Esophagus muscularis mucosa (tissue), 4 donors: Measurements from ENCODE around the gene KCNN2. TPM values are rescaled to one million over a fixed set of nuclear protein-coding genes. Genes with fewer than 3 reads are reported as not detected.

Experiments
- DNase-seq: peaks from one replicate; pipeline ENCODE4 v3.0.0-alpha.2; 2017; ENCODE audit errors: extremely low spot score
- H3K27ac ChIP-seq, 4 donors: fragments of 200-600 bp; sonication (generic); replicated peaks in 1 of 4; 1 replicate in 3 of 4; 2 replicates in 1 of 4; pipeline ENCODE4 v1.5.1; 2016 to 2019; ENCODE audit warnings: mild to moderate bottlenecking in 1 of 4
- H3K27me3 ChIP-seq, 4 donors: fragments of 200-600 bp; sonication (generic); one replicate each; pipeline versions ENCODE4 v1.5.1 to v1.6.0; 2016 to 2019
- H3K36me3 ChIP-seq, 4 donors: fragments of 200-600 bp; sonication (generic); one replicate each; pipeline ENCODE4 v1.5.1; 2016 to 2019
- H3K4me1 ChIP-seq, 4 donors: fragments of 200-600 bp; sonication (generic); one replicate each; pipeline ENCODE4 v1.5.1; 2016 to 2019
- H3K4me3 ChIP-seq, 4 donors: fragments of 200-600 bp; sonication (generic); 1 replicate in 2 of 4; 2 replicates in 2 of 4; pipeline ENCODE4 v1.5.1; 2016 to 2019; ENCODE audit warnings: mild to moderate bottlenecking in 4 of 4, moderate library complexity in 1 of 4
- H3K9me3 ChIP-seq, 4 donors: fragments of 200-600 bp; sonication (generic); 1 replicate in 3 of 4; 2 replicates in 1 of 4; pipeline ENCODE4 v1.5.1; 2016 to 2019
- EP300 ChIP-seq: sonication (generic); formaldehyde crosslinking; IDR thresholded peaks from one replicate; pipeline ENCODE4 v1.6.1; 2017; ENCODE audit warnings: antibody characterized with exemption
- POLR2A ChIP-seq: fragments of 450-650 bp; IDR thresholded peaks from one replicate; pipeline ENCODE4 v1.6.1; 2017; ENCODE audit warnings: antibody characterized with exemption, moderate library complexity, mild to moderate bottlenecking, low read depth
- POLR2AphosphoS5 ChIP-seq, 2 donors: sonication (generic); formaldehyde crosslinking; IDR thresholded peaks; one replicate each; pipeline ENCODE4 v1.6.1; 2017; ENCODE audit warnings: antibody characterized with exemption in 2 of 2
- WGBS: methylation state at CpG from one replicate; pipeline ENCODE4 v1.1.5; 2018; 5-methylcytosine and 5-hydroxymethylcytosine counted together
- intact Hi-C: fragments of 100-400 bp; cut with DNase I; formaldehyde crosslinking; loops from one replicate; pipeline ENCODE4 v1.15.1; 2023
- total RNA-seq, 4 donors: library from RNA; depleted of rRNA; stranded (reverse); fragments of >200 nt; gene quantifications; one replicate each; pipeline versions ENCODE4 v1.1.0 to v1.2.1, GENCODE V29; 2016
- TF ChIP-seq, protein P1 (sequence below), 3 experiments: fragments of 200-600 bp in 2 of 3; fragments of 450-650 bp in 1 of 3; sonication (generic) in 2 of 3; IDR thresholded peaks; one replicate each; pipeline ENCODE4 v1.5.1; 2017 to 2019; ENCODE audit warnings: antibody characterized with exemption in 3 of 3, mild to moderate bottlenecking in 2 of 3, moderate library complexity in 1 of 3

The KCNN2 gene
- total RNA-seq, 4 donors from 2014 or later = 6.5 to 10.2 (median 8.6) TPM

DNA sequence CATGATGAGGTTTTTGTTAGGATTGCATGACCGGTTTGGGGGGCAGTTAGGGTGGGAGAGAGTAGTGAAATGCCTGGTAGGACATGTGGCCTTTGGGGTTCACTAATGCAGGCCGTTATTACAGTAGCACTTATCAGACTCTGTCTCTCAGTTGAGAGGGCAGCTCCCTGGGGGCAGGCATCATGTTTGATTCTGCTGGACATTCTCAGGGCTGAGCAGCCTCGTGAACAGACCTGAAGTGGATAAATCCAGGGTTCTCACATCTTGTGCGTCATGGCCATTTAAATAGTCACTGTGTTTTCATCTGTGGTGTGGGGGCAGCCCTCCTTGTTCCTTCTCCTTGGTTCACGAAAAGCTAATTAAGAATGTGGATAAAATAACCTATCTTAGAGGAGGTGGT, 18.9 kb downstream of the KCNN2 start:
- DNase-seq = no peak
- no peaks in the 10 kb centered on the region for H3K4me1 ChIP-seq
- 90% methylated on average over 4 of the region's 5 CpGs for WGBS
- no peaks in the 10 kb centered on the region for H3K27me3 ChIP-seq
- H3K9me3 ChIP-seq = no peaks in the 10 kb centered on the region
- TF ChIP-seq POLR2AphosphoS5 (IDR thresholded peaks at IDR 0.05) (no peak), POLR2A (no peak), EP300 (no peak)
- TF ChIP-seq, protein P1, sequence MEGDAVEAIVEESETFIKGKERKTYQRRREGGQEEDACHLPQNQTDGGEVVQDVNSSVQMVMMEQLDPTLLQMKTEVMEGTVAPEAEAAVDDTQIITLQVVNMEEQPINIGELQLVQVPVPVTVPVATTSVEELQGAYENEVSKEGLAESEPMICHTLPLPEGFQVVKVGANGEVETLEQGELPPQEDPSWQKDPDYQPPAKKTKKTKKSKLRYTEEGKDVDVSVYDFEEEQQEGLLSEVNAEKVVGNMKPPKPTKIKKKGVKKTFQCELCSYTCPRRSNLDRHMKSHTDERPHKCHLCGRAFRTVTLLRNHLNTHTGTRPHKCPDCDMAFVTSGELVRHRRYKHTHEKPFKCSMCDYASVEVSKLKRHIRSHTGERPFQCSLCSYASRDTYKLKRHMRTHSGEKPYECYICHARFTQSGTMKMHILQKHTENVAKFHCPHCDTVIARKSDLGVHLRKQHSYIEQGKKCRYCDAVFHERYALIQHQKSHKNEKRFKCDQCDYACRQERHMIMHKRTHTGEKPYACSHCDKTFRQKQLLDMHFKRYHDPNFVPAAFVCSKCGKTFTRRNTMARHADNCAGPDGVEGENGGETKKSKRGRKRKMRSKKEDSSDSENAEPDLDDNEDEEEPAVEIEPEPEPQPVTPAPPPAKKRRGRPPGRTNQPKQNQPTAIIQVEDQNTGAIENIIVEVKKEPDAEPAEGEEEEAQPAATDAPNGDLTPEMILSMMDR (IDR thresholded peaks at IDR 0.05) = no peak
- no peak overlapping the region for H3K4me3 ChIP-seq
- intact Hi-C loops = no loop called here
- no peaks in the 10 kb centered on the region for H3K36me3 ChIP-seq
- no peak overlapping the region for H3K27ac ChIP-seq

DNA sequence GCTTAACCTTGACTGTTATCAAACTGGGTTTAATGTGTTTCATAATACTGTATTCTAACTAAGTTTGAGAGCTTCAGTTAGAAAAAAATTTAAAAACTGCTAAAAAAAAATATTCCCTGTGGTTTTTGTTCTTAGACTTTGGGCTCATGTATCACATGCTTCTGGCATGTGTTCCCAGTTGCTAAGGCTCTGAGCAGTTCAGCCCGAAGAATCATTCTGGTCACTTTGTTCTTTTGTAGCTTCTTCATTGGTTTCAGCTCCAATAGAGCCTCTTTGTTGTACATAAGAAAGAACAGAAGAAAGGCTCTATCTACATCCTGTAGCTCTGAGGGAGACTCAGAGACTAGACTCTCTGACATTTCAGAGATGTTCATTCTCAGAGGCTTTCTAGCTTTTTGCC, 25.6 kb downstream of the KCNN2 start:
- no peak for DNase-seq
- no peaks in the 10 kb centered on the region for H3K9me3 ChIP-seq
- TF ChIP-seq POLR2A (no peak), POLR2AphosphoS5 (IDR thresholded peaks at IDR 0.05) (no peak), EP300 (no peak)
- TF ChIP-seq, protein P1 (IDR thresholded peaks at IDR 0.05) = no peak
- intact Hi-C loops = no loop called here
- WGBS = 71% methylated on average over 1 of the region's 1 CpG
- no peaks in the 10 kb centered on the region for H3K27me3 ChIP-seq
- no peaks in the 10 kb centered on the region for H3K36me3 ChIP-seq
- H3K27ac ChIP-seq = no peak overlapping the region
- no peaks in the 10 kb centered on the region for H3K4me1 ChIP-seq
- no peak overlapping the region for H3K4me3 ChIP-seq

DNA sequence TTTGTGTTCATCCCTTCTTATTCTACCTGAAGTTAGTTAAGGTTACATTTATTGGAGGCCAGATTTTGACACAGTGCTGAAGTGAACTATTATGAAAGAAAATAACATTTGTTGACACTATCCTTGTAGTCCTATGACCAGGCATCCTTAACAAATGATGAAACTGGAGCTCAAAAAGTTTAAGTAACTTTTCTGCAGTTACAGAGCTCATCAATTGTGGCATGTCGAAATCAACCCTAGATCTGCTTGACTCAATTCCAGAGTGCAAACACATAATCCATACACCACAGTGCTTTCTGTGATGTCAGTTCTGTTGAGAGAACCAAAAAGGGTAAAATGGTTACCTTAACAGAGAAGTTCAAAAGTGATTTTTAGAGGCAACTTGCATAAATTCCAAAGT, 28.6 kb downstream of the KCNN2 start:
- TF ChIP-seq POLR2A = no peak
- no peak for TF ChIP-seq POLR2AphosphoS5 (IDR thresholded peaks at IDR 0.05)
- no peak for TF ChIP-seq EP300
- TF ChIP-seq, protein P1 (IDR thresholded peaks at IDR 0.05) = no peak
- Histone ChIP-seq H3K27ac (no peak overlapping the region), H3K9me3 (no peaks in the 10 kb centered on the region), H3K4me1 (no peaks in the 10 kb centered on the region), H3K36me3 (no peaks in the 10 kb centered on the region), H3K27me3 (no peaks in the 10 kb centered on the region), H3K4me3 (no peak overlapping the region)
- 90% methylated on average over 1 of the region's 1 CpG for whole genome bisulfite sequencing
- DNase-seq = no peak
- intact Hi-C loops = no loop called here

DNA sequence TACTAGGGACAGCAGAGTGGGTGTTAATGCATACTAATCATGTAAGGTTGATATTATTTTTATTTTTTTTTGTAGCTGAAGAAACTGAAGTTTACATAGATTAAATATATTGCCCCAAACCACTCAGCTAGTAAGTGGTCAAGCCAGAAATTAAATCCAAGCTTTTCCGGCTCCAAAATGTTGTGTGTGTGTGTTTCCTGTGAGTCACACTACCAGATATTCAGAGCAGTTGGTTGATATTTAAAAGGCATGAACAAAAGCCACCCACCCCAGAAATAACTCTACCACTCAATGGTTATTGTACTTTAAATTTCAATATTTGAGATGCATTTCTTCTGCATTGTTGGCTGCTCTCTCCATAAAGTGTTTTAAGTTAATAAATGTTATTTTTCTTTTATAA, 29.5 kb downstream of the KCNN2 start:
- Histone ChIP-seq H3K9me3 (no peaks in the 10 kb centered on the region), H3K27me3 (no peaks in the 10 kb centered on the region), H3K36me3 (no peaks in the 10 kb centered on the region), H3K4me1 (no peaks in the 10 kb centered on the region), H3K4me3 (no peak overlapping the region), H3K27ac (no peak overlapping the region)
- TF ChIP-seq POLR2A (no peak), EP300 (no peak)
- intact Hi-C loops = no loop called here
- DNase-seq = no peak
- WGBS = 57% methylated on average over 1 of the region's 1 CpG

DNA sequence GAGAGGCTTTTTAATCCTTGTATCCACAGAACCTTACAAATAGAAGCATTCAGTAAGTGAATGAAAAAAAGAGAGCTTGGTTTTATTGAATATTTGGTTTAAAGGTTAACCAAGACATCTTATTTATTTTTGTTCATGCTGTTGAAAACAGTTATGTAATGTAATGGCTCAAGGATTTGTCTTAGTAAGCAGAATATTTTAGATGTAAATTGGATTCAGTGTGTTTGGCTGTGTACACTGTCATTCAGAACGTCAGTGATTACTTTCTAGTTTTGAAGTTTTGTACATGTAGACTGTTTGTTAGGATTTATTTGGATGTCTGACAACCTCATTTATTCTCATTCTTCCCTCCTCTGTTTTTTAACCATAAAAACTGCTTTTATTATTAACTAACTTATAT, 31.3 kb downstream of the KCNN2 start:
- TF ChIP-seq EP300 (no peak), POLR2A (no peak), POLR2AphosphoS5 (IDR thresholded peaks at IDR 0.05) (no peak)
- TF ChIP-seq, protein P1 (IDR thresholded peaks at IDR 0.05) = no peak
- H3K36me3 ChIP-seq = no peaks in the 10 kb centered on the region
- H3K4me3 ChIP-seq = no peak overlapping the region
- intact Hi-C loops = no loop called here
- 46% methylated on average over 1 of the region's 1 CpG for WGBS
- peaks cover 0 to 1% (median 0%) of the 10 kb centered on the region in 4 donors for H3K9me3 ChIP-seq
- no peak overlapping the region for H3K27ac ChIP-seq
- no peaks in the 10 kb centered on the region for H3K27me3 ChIP-seq
- no peaks in the 10 kb centered on the region for H3K4me1 ChIP-seq
- no peak for DNase-seq
